HG03469 (cell line): ENCODE data around the gene KCNK7.

Source experiments
- ATAC-seq: cut with Tn5 transposase; IDR thresholded peaks from one replicate; pipeline ENCODE4 v1.9.1; 2021; ENCODE audit warnings: mild to moderate bottlenecking, moderate library complexity, moderate number of reproducible peaks; ENCODE audit not compliant: unreplicated experiment

The KCNK7 gene

DNA sequence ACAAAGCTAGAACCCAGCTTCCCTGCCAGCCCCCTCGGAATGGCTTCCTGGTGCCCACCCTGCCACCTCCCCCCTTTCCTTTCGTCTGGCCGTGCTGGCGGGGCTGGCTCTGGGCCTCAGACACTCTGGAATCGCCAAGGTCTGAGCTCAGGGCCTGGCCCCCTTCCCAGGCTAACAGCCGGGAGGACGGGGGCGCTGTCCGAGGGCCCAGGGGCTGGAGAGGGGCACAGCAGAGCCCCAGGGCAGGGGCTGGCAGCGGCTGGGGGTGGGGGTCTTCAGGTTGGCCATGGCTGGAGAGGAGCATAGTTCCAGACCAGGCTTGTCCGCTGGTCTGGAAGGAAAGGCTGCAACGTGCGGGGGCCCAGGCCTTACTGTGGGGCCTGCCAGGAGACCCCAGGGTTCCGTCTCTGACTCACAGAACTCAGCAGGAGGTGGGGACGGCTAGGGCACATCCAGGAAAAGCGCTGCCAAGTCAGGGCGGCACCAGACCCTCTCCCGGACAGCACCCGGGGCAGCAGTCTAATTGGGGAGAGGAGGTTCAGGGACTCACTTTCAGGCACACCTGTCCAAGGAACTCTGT is 36.6 kb downstream of the KCNK7 start:
- no peak for ATAC-seq

GRCh38 chr11:65558002-65558929 is 37.3 kb downstream of the KCNK7 start, which contains the start of gene LTBP3:
LTBP3 (minus strand) TSS chr11:65558359; CDS start chr11:65557959, 400 bp downstream.
- no peak for ATAC-seq

GRCh38 chr11:65557280-65558001 is 38.2 kb downstream of the KCNK7 start:
- ATAC-seq = no peak

GRCh38 chr11:65556470-65557279 is 38.9 kb downstream of the KCNK7 start:
- no peak for ATAC-seq

GRCh38 chr11:65555693-65556231 is 39.8 kb downstream of the KCNK7 start:
- no peak for ATAC-seq

- ATAC-seq = no peak
Observed at GRCh38 chr11:65554842-65555430, 40.7 kb downstream of the KCNK7 start.

- ATAC-seq = no peak
Observed at GRCh38 chr11:65554057-65554818, 41.4 kb downstream of the KCNK7 start.

- no peak for ATAC-seq
Observed at GRCh38 chr11:65553301-65554001, 42.1 kb downstream of the KCNK7 start.

- no peak for ATAC-seq
Observed at GRCh38 chr11:65552388-65552951, 43.1 kb downstream of the KCNK7 start.

DNA sequence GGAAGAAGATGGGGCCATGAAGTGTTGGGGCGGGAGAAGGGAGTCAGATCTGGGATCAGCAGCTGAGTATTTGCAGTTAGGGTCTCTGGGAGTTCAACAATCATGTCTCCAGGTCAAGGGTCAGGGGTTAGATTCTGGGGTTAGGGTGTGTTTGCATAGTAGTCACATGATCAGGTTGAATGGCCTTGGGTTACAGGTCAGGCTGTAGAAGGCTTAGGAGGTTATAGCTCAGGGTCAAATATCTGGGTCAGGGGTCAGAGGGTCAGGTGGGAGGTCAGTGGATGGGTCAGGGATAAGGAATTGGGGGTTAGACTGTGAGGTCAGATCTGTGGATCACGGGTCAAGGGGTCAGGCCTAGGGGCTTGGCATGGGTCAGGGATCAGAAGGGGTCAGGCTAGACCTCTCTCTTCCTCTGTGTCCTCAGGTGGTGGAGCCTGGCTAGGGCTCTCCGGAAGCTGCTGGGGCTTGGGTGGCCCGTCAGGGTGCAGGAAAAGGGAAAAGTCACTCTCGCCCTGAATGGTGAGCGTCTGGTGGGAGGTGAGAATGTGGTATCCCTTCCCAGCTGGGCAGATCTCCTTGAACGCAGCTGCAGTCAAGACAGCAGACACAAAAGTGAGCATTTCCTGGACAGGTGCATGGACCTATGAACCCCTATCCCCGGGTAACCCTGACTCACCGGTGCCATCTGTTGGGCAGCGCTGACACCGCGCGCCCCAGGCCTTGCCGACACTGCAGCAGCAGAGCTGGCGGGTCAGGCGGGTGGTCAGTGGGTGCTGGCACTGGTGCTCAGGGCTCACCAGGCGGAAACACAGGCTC is 43.8 kb downstream of the KCNK7 start:
- ATAC-seq = no peak

GRCh38 chr11:65549096-65549495 is 46.5 kb downstream of the KCNK7 start:
- no peak for ATAC-seq

GRCh38 chr11:65548395-65548794 is 47.2 kb downstream of the KCNK7 start:
- no peak for ATAC-seq

DNA sequence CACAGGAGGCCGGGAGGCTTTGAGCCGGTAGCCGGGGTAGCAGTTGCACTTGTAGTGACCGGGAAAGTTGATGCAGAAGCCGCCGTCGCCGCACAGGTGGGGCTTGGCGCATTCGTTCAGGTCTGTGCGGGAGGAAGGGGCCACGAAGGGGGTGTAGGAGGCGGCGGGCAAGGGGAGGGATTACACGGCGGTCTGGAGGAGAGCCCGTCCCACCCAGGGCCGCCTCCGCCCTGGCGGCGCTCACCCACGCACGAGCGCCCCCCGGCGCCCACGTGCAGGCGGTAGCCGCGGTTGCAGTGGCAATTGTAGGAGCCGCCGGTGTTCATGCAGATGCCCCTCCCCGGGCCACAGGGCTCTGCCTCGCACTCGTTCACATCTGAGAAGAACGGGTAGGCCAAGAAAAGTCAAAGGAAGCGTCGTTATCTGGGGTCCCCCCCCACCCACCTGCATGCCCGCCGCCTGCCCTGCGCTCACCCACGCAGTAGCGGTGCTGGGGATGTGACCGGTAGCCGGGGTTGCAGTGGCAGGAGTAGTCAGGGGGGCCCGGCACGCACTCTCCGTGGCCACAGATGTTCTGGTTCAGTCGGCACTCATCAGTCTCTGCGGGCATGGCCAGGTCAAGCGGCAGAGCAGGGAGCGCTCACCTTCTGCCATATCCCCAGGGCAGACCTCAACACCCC is 48.0 kb downstream of the KCNK7 start:
- ATAC-seq = no peak

DNA sequence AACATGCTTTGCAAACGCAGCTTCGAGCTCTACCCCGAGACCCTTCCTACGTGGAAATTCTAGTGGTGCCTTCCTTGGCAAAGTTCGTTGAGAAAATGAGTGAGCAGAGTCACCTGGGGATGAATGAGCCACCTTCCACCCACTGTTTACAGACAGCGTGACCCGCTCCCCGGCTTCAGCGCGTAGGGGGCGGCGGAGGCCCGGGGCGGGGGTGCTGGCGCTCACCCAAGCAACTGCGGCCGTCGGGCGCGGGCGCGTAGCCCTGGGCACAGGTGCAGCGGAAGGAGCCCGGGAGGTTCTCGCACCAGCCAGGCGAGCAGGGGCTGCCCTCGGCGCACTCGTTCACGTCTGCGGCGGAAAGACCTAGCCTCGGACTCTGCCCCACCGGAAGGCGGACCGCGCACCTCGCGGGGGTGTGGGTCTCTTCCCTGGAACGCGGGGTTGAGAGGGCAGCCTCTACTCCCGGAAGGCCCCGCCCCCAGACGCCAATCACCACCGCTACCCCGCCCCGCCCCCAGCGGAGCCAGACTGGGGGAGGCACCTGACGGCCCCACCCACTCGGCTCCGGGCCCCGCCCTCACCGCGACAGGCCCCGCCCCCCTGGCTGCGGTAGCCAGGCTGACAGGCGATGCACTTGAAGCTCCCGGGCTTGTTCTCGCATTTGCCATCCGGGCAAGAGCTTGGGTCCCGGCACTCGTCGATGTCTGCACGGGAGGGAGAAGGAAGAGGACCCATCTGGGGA is 49.2 kb downstream of the KCNK7 start:
- peak; percentile 51 for ATAC-seq

GRCh38 chr11:65545853-65546216 is 49.8 kb downstream of the KCNK7 start:
- ATAC-seq = no peak
